GM23338 (cell line): ENCODE data around the gene TIMM29.

Experiments
- CREB1 ChIP-seq: fragments of 250-450 bp; sonication (Bioruptor Pico); IDR thresholded peaks from 2 replicates; pipeline ENCODE4 v1.5.0; 2020; ENCODE audit warnings: low read depth, mild to moderate bottlenecking, moderate library complexity
- EZH2 ChIP-seq: fragments of 200-600 bp; sonication (generic); IDR thresholded peaks from one replicate; pipeline ENCODE4 v1.8.0; 2017; ENCODE audit warnings: antibody characterized with exemption, mild to moderate bottlenecking, low read depth; ENCODE audit not compliant: unreplicated experiment
- EZH2phosphoT487 ChIP-seq: fragments of 200-600 bp; sonication (generic); IDR thresholded peaks from one replicate; pipeline ENCODE4 v1.8.1; 2018; ENCODE audit warnings: antibody characterized with exemption; ENCODE audit not compliant: unreplicated experiment
- JUNB ChIP-seq: IDR thresholded peaks from one replicate; pipeline ENCODE4 v1.6.1; 2016; ENCODE audit warnings: antibody characterized with exemption; ENCODE audit not compliant: unreplicated experiment
- NANOG ChIP-seq: IDR thresholded peaks from 2 replicates; pipeline ENCODE4 v1.6.1; 2016; ENCODE audit warnings: antibody characterized with exemption, borderline replicate concordance
- POLR2AphosphoS5 ChIP-seq: IDR thresholded peaks from 2 replicates; pipeline ENCODE4 v1.6.1; 2016; ENCODE audit warnings: antibody characterized with exemption, low read depth
- TF ChIP-seq, protein P1 (sequence below), 2 experiments: fragments of 200-600 bp in 1 of 2; sonication (generic) in 1 of 2; conservative IDR thresholded peaks; 2 replicates each; pipeline versions ENCODE4 v1.5.1 to v1.6.1; 2016 to 2017; ENCODE audit warnings: antibody characterized with exemption in 2 of 2, low read depth in 2 of 2, mild to moderate bottlenecking in 2 of 2, moderate library complexity in 1 of 2
- TF ChIP-seq, protein P2 (sequence below): IDR thresholded peaks from one replicate; pipeline ENCODE4 v1.6.1; 2018; ENCODE audit warnings: antibody characterized with exemption; ENCODE audit not compliant: unreplicated experiment
- TF ChIP-seq, protein P3 (sequence below): IDR thresholded peaks from 2 replicates; pipeline ENCODE4 v1.6.1; 2016; ENCODE audit warnings: antibody characterized with exemption
- TF ChIP-seq, protein P4 (sequence below): fragments of 250-450 bp; sonication (Bioruptor Pico); IDR thresholded peaks from 2 replicates; pipeline ENCODE4 v1.5.0; 2020; ENCODE audit warnings: mild to moderate bottlenecking, moderate library complexity

DNA sequence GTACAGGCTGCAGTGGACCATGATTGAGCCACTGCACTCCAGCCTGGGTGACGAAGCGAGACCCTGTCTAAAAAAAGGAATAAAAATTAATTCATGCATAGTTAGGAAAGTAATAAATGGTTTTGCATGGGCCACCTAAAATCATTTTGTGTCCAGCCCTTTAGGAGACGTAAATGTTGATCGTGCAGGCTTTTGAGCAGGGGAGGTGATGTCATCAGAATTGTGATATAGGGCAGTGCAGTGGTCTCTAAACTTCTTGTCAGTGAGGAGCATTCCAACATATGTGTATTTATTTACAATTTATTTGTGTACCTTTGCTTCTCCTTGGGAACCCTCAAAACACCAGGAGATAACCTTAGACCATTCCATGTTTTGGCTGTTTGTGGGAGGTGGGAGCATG lies 35.3 kb downstream of the TIMM29 start:
- TF ChIP-seq, protein P1, sequence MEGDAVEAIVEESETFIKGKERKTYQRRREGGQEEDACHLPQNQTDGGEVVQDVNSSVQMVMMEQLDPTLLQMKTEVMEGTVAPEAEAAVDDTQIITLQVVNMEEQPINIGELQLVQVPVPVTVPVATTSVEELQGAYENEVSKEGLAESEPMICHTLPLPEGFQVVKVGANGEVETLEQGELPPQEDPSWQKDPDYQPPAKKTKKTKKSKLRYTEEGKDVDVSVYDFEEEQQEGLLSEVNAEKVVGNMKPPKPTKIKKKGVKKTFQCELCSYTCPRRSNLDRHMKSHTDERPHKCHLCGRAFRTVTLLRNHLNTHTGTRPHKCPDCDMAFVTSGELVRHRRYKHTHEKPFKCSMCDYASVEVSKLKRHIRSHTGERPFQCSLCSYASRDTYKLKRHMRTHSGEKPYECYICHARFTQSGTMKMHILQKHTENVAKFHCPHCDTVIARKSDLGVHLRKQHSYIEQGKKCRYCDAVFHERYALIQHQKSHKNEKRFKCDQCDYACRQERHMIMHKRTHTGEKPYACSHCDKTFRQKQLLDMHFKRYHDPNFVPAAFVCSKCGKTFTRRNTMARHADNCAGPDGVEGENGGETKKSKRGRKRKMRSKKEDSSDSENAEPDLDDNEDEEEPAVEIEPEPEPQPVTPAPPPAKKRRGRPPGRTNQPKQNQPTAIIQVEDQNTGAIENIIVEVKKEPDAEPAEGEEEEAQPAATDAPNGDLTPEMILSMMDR (conservative IDR thresholded peaks at IDR 0.05; ENCODE audit: low read depth in 2 of 2) = no peak
- TF ChIP-seq, protein P2, sequence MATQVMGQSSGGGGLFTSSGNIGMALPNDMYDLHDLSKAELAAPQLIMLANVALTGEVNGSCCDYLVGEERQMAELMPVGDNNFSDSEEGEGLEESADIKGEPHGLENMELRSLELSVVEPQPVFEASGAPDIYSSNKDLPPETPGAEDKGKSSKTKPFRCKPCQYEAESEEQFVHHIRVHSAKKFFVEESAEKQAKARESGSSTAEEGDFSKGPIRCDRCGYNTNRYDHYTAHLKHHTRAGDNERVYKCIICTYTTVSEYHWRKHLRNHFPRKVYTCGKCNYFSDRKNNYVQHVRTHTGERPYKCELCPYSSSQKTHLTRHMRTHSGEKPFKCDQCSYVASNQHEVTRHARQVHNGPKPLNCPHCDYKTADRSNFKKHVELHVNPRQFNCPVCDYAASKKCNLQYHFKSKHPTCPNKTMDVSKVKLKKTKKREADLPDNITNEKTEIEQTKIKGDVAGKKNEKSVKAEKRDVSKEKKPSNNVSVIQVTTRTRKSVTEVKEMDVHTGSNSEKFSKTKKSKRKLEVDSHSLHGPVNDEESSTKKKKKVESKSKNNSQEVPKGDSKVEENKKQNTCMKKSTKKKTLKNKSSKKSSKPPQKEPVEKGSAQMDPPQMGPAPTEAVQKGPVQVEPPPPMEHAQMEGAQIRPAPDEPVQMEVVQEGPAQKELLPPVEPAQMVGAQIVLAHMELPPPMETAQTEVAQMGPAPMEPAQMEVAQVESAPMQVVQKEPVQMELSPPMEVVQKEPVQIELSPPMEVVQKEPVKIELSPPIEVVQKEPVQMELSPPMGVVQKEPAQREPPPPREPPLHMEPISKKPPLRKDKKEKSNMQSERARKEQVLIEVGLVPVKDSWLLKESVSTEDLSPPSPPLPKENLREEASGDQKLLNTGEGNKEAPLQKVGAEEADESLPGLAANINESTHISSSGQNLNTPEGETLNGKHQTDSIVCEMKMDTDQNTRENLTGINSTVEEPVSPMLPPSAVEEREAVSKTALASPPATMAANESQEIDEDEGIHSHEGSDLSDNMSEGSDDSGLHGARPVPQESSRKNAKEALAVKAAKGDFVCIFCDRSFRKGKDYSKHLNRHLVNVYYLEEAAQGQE = no peak
- TF ChIP-seq EZH2 = no peak
- TF ChIP-seq CREB1 (CRISPR knock-in tag) = no peak
- TF ChIP-seq NANOG = no peak
- no peak for TF ChIP-seq POLR2AphosphoS5
- no peak for TF ChIP-seq JUNB
- TF ChIP-seq EZH2phosphoT487 = no peak
- TF ChIP-seq, protein P3, sequence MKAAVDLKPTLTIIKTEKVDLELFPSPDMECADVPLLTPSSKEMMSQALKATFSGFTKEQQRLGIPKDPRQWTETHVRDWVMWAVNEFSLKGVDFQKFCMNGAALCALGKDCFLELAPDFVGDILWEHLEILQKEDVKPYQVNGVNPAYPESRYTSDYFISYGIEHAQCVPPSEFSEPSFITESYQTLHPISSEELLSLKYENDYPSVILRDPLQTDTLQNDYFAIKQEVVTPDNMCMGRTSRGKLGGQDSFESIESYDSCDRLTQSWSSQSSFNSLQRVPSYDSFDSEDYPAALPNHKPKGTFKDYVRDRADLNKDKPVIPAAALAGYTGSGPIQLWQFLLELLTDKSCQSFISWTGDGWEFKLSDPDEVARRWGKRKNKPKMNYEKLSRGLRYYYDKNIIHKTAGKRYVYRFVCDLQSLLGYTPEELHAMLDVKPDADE = no peak
- TF ChIP-seq, protein P4, sequence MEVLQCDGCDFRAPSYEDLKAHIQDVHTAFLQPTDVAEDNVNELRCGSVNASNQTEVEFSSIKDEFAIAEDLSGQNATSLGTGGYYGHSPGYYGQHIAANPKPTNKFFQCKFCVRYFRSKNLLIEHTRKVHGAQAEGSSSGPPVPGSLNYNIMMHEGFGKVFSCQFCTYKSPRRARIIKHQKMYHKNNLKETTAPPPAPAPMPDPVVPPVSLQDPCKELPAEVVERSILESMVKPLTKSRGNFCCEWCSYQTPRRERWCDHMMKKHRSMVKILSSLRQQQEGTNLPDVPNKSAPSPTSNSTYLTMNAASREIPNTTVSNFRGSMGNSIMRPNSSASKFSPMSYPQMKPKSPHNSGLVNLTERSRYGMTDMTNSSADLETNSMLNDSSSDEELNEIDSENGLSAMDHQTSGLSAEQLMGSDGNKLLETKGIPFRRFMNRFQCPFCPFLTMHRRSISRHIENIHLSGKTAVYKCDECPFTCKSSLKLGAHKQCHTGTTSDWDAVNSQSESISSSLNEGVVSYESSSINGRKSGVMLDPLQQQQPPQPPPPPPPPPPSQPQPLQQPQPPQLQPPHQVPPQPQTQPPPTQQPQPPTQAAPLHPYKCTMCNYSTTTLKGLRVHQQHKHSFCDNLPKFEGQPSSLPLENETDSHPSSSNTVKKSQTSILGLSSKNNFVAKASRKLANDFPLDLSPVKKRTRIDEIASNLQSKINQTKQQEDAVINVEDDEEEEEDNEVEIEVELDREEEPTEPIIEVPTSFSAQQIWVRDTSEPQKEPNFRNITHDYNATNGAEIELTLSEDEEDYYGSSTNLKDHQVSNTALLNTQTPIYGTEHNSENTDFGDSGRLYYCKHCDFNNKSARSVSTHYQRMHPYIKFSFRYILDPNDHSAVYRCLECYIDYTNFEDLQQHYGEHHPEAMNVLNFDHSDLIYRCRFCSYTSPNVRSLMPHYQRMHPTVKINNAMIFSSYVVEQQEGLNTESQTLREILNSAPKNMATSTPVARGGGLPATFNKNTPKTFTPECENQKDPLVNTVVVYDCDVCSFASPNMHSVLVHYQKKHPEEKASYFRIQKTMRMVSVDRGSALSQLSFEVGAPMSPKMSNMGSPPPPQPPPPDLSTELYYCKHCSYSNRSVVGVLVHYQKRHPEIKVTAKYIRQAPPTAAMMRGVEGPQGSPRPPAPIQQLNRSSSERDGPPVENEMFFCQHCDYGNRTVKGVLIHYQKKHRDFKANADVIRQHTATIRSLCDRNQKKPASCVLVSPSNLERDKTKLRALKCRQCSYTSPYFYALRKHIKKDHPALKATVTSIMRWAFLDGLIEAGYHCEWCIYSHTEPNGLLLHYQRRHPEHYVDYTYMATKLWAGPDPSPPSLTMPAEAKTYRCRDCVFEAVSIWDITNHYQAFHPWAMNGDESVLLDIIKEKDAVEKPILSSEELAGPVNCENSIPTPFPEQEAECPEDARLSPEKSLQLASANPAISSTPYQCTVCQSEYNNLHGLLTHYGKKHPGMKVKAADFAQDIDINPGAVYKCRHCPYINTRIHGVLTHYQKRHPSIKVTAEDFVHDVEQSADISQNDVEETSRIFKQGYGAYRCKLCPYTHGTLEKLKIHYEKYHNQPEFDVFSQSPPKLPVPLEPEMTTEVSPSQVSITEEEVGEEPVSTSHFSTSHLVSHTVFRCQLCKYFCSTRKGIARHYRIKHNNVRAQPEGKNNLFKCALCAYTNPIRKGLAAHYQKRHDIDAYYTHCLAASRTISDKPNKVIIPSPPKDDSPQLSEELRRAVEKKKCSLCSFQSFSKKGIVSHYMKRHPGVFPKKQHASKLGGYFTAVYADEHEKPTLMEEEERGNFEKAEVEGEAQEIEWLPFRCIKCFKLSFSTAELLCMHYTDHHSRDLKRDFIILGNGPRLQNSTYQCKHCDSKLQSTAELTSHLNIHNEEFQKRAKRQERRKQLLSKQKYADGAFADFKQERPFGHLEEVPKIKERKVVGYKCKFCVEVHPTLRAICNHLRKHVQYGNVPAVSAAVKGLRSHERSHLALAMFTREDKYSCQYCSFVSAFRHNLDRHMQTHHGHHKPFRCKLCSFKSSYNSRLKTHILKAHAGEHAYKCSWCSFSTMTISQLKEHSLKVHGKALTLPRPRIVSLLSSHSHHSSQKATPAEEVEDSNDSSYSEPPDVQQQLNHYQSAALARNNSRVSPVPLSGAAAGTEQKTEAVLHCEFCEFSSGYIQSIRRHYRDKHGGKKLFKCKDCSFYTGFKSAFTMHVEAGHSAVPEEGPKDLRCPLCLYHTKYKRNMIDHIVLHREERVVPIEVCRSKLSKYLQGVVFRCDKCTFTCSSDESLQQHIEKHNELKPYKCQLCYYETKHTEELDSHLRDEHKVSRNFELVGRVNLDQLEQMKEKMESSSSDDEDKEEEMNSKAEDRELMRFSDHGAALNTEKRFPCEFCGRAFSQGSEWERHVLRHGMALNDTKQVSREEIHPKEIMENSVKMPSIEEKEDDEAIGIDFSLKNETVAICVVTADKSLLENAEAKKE (CRISPR knock-in tag) = no peak
